Germinal center (tissue), 1 donor: ENCODE results near the gene CHRD.
"Not testable (repeated sequence)": the region's sequence is repeated elsewhere in the genome, so short reads cannot be mapped to it uniquely, and the experiment has no call there.

ENCODE experiments used
- DNase-seq: peaks from one replicate; pipeline ENCODE4 v3.0.0; 2012; ENCODE audit warnings: mixed read lengths, low spot score

The CHRD gene

DNA sequence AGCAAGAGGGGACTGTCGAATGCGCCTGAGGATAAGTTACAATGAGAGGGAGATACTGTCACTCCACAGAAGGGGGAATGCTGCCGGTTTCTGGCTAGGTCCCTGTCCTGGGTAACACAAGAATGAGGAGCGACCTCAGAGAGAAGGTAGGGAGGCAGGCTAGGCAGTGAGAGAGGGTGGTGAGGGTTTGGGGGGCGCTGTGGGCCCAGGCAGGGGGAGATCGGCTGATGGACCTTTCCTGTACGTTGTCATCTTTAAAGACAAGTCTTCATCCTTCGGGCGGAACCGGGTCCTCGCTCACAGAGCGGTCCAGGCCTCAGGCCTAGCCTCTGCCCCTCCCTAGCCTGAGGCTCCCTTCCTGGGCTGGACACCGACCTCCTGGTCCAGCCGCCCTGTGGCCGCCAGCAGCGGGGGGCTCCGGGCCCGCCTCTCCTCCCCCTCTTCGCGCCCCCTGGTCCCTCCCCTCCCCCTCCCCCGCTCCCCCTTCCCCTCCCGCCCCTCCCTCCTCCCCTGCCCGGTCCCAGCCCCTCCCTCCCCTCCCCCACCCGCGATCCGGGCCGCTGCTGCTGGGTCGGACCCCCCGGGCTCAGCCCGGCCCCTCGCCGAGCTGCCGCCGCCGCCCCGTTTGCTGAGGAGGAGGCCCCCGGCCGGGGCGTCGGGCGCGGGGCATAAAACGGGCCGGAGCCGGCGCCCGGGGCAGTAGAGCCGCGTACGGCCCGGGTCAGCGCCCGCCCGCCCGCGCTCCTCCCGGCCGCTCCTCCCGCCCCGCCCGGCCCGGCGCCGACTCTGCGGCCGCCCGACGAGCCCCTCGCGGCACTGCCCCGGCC lies at the start of gene CHRD:
Gene CHRD, plus strand, starts transcription at position 697 of the 827 bp plus-strand sequence. CDS start 265 bp downstream, outside the sequence.
- no peak for DNase-seq

GRCh38 chr3:184332370-184333090 lies 47.3 kb upstream of the CHRD start:
- DNase-seq = no peak

DNA sequence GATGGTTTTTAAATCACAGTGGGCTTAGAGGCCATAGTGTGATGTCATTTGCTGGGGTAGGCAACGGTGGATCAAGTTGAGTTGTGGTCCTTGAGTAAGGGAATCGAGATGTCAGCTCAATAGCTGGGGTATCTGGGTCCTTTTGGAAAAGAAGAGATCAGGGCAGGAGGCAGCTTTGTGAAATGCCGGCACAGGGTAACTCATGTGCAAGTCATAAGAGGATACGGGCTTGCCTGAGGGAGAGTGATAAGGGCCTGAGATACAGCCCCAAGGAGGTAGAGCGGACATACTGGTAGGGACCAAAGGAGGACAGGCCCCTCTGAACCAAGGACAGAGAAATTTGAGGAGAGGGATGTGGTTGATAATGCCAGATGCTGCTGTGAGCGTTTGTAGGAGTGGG lies 46.7 kb upstream of the CHRD start:
- DNase-seq = no peak

DNA sequence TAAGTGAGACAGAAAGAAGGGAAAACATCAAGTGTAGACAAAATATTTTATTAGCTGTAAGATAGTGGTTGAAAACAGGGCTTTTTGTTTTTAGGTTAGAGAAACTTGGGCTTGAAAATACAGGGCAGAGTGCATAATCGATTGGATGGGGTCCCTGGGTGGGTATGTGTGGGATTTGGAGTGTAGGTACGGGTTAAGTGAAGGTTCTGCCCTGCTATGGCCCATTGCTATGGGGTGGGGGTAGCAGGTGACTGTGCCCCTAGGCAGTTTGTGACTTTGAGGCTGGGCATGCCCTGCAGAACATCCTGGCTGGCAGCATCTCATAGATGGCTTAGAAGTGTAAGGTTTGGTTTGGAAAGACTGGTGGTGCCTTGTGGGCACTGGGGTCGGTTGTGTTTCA lies 46.2 kb upstream of the CHRD start:
- no peak for DNase-seq

- DNase-seq = no peak
Measured at GRCh38 chr3:184334470-184335158, 45.2 kb upstream of the CHRD start.

GRCh38 chr3:184335291-184335660 lies 44.6 kb upstream of the CHRD start:
- DNase-seq = no peak

DNA sequence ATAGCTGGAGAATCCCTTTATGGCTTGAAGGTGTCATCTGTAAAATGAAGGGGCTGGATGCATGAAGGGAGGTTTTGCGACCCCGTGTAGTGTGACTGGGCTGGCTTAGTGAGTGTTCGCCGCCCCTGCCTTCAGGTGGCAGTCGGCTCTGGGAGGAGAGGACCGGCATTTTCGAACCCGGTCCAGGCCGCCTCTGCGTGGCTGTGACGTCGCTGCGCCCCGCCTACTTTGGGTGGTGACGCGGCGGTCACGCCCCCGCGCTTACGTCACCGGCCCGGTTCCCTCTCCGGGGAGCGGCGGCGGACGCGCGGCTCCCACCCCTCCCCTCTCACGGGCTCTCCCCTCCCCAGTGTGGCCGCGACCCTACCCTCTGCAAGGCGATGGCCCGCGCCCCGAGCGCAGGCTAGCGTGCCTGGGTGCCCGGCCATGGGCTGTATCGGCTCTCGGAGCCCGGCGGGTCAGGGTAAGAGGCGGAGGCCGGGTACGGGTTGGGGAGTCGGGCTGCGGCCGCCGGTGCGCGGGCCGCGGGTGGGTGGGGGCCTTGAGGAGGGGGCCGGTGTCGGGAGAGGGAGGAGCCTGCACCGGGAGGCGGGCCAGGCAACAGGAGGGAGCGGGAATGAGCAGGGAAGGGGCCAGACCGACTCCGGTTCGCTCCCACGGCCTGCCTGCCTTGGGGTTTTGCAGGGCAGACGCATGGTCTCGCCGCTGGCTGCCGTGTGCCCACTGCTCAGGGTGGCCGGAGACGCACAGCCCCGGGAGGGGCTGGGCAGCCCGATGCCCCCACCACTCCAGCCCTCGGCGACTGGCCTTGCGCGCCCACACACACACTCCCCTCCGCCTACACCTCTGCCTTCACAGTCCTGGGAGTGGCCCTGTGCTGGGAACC lies 44.0 kb upstream of the CHRD start:
- peak; percentile 90 for DNase-seq

DNA sequence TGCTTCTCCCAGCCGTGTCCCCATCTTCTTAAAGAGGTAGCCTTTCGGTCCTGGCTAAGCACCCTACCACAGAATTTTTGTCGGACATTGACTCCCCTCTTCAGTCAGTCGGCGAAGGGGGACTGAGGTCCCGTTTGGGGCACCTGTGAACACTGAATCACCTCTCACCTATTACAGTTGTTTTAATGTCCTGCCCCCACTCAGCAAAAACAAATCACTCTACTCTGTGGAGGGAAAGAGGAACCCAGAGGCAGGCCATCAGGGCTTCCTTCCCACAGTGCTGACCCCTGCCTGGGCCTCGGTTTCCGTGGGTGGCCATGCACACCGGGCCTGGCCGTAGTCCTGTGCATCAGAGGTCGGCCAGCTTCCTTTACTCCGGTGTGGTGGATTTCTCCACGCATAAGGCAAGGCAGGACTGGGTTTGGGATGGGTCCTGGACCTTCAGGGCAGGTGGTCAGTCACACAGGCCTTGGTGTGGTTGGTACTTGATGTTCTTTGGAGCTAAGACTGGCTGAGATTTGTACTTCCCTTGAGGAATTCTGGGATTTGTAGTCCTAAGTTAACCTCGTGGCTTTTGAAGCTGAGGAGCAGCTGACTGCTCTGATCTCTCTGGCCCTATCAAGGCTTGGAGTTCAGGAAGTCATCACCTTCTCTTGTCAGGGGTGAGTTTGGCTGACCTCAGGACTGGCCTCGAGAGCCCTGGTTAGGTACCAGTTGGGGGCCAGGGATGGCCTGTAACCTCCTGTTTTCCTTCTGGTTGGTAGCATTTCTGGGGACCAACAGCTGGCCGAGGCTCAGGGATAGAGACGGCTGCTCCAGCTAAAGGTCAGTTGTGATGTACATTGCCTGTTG lies 43.1 kb upstream of the CHRD start:
- no peak for DNase-seq

GRCh38 chr3:184337399-184337714 lies 42.5 kb upstream of the CHRD start, which contains the start of gene FAM131A:
Gene FAM131A (plus strand): TSS chr3:184337600. CDS start chr3:184337631, 31 bp downstream.
- DNase-seq = no peak

DNA sequence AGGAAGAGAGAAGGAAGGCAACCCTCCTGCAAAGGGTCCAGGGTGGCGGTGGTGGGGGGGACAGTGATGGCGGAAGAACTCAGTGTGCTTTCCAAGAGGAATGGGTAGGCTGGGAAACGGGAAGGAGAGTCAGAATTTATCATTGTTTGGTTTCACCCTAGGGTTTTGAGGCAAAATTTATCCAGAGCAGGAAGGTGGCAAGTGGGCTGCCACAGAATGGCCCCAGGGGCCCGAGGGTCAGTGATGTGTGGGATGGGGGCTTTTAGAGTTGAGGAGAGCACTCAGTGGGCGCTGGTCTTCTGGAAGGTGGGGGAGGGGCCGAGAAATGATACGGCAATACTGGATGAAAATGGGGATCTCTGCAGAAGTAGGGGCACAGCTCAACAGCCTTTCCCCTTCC lies 41.9 kb upstream of the CHRD start:
- DNase-seq = no peak

GRCh38 chr3:184338511-184338945 lies 41.3 kb upstream of the CHRD start:
- DNase-seq = no peak

DNA sequence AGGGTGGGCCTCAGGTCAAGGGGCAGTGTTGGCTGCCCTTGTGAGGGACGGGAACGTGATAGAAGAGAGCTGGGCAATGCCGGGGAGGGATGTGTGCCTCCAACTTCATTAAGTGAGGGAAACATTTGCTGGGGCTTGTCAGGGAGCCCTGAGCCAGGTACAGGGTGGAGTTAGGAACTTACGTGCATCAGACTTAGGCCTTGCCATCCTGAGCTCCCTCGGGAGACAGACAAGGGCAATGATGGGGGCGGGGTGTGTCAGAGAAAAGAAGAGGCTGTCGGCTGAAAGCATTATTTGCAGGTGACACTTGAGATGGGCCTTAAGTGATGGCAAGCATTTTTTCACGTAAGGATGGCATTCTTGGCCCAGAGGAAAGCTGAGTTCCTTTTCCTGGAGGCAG lies 40.9 kb upstream of the CHRD start:
- DNase-seq = no peak

- DNase-seq = not testable (repeated sequence)
Measured at GRCh38 chr3:184339451-184340135, 40.3 kb upstream of the CHRD start.

DNA sequence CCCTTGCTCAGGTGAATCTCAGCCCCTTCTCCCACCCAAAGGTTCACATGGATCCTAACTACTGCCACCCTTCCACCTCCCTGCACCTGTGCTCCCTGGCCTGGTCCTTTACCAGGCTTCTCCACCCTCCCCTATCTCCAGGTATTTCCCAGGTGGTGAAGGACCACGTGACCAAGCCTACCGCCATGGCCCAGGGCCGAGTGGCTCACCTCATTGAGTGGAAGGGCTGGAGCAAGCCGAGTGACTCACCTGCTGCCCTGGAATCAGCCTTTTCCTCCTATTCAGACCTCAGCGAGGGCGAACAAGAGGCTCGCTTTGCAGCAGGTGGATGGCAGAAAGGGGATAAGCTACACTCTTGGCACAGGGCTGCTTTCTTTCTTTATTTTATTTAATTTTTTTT lies 37.9 kb upstream of the CHRD start:
- no peak for DNase-seq

DNA sequence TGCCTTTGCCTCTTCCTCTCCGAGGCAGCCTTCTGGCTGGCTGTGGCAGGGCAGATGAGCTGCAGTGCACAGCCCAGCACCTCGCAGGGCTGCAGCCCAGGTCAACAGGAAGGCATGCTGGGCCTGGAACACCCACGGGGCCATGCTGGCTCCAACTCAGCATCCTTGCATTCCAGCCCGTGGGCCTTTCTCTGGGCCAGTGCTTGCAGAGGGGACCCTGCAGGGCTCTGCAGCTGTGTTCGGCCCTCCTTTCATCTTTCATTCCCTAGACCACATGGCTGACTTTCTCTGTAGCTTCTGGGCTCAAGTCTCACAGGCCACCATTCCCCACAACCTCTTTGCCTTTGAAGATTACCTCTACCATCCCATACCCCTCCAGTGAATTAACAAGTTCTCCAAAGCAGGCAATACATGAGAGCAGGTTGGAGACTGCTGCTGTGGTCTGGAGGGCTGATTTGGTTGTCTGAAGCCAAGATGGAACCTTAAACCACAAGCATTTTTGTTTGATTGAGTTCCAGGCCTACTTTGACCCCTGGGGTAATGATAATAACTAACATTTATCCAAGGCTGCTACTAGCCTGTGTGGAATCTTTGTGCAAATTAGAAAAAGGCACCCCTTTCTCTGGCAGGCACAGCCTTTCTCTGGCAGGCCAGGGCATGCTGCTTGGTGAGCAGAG lies 36.5 kb upstream of the CHRD start:
- no peak for DNase-seq

GRCh38 chr3:184344579-184345316 lies 35.1 kb upstream of the CHRD start:
- DNase-seq = no peak

DNA sequence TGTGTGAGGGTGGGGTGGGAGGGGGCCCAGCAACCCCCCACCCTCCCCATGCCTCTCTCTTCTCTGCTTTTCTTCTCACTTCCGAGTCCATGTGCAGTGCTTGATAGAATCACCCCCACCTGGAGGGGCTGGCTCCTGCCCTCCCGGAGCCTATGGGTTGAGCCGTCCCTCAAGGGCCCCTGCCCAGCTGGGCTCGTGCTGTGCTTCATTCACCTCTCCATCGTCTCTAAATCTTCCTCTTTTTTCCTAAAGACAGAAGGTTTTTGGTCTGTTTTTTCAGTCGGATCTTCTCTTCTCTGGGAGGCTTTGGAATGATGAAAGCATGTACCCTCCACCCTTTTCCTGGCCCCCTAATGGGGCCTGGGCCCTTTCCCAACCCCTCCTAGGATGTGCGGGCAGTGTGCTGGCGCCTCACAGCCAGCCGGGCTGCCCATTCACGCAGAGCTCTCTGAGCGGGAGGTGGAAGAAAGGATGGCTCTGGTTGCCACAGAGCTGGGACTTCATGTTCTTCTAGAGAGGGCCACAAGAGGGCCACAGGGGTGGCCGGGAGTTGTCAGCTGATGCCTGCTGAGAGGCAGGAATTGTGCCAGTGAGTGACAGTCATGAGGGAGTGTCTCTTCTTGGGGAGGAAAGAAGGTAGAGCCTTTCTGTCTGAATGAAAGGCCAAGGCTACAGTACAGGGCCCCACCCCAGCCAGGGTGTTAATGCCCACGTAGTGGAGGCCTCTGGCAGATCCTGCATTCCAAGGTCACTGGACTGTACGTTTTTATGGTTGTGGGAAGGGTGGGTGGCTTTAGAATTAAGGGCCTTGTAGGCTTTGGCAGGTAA lies 34.3 kb upstream of the CHRD start:
- no peak for DNase-seq
